Transverse colon (tissue), 4 donors: ENCODE data around the gene RSPRY1.

ENCODE experiments used
- CTCF ChIP-seq, 5 experiments: fragments of 200-600 bp in 3 of 5; fragments of 450-650 bp in 2 of 5; sonication (generic) in 3 of 5; IDR thresholded peaks; 1 replicate in 2 of 5; 2 replicates in 3 of 5; pipeline ENCODE4 v1.5.1; 2016 to 2017; ENCODE audit warnings: antibody characterized with exemption in 5 of 5, inconsistent platforms in 3 of 5, mild to moderate bottlenecking in 2 of 5, moderate library complexity in 1 of 5
- EP300 ChIP-seq: sonication (generic); formaldehyde crosslinking; IDR thresholded peaks from one replicate; pipeline ENCODE4 v1.6.1; 2017; ENCODE audit warnings: antibody characterized with exemption, low read depth
- POLR2AphosphoS5 ChIP-seq, 3 donors: sonication (generic); formaldehyde crosslinking; IDR thresholded peaks; one replicate each; pipeline ENCODE4 v1.6.1; 2016; ENCODE audit warnings: antibody characterized with exemption in 3 of 3

GRCh38 chr16:57156351-57156703 lies 29.8 kb upstream of the RSPRY1 start:
- TF ChIP-seq CTCF (IDR thresholded peaks at IDR 0.05) = no peak
- TF ChIP-seq POLR2AphosphoS5 (IDR thresholded peaks at IDR 0.05) = no peak
- TF ChIP-seq EP300 = no peak
